HCT116 (cell line): ENCODE data around the gene S1PR4. TPM values are rescaled to one million over a fixed set of nuclear protein-coding genes. Genes with fewer than 3 reads are reported as not detected.

Experiments
- ATAC-seq: fragments of 200-7000 bp; cut with Tn5 transposase; 2 replicates; pipeline ENCODE4 v1.9.1; 2020; ENCODE audit warnings: mild to moderate bottlenecking, moderate library complexity
- BruUV-seq: library from RNA; stranded (reverse); fragments of 400-500 nt; replicated peaks from 2 replicates; lab custom pipeline; 2021; lab: Mats Ljungman, UMichigan
- CTCF ChIA-PET: fragments of 300-600 bp; sonication (Branson Sonifier 250); formaldehyde crosslinking; loops from one replicate; lab custom pipeline; 2021; ENCODE audit warnings: antibody characterized with exemption; lab: Charles Lee
- POLR2A ChIA-PET: fragments of 300-600, 350-600 bp; sonication (Branson Sonifier 250); formaldehyde crosslinking; loops from one replicate; lab custom pipeline; 2021; ENCODE audit warnings: antibody characterized with exemption; lab: Charles Lee
- RAD21 ChIA-PET, 2 experiments: fragments of 300-600 bp; sonication (Branson Sonifier 250); formaldehyde crosslinking; loops; one replicate each; lab custom pipeline; 2023; ENCODE audit warnings: low total read pairs in 2 of 2; ENCODE audit not compliant: uncharacterized antibody in 2 of 2, unreplicated experiment in 2 of 2, low non-redundant PET in 1 of 2; lab: Charles Lee
- DNase-seq: peaks from one replicate; pipeline ENCODE4 v3.0.0-alpha.2; 2010; ENCODE audit warnings: low read depth, low spot score
- H2AFZ ChIP-seq: fragments of 200-600 bp; shearing (Covaris generic), sonication (generic); 2 replicates; pipeline ENCODE4 v1.6.1; 2017; ENCODE audit warnings: low read depth, mixed run types, mixed read lengths, antibody characterized with exemption, low read length; ENCODE audit not compliant: poor library complexity, severe bottlenecking
- H3K27ac ChIP-seq: 2 replicates; pipeline ENCODE4 v1.5.1; 2012; ENCODE audit warnings: low read depth, low read length
- H3K27me3 ChIP-seq: fragments of 200-600 bp; sonication (generic); 2 replicates; pipeline ENCODE4 v1.6.1; 2016; ENCODE audit warnings: mixed run types, low read length, mixed read lengths; ENCODE audit not compliant: insufficient read depth
- H3K36me3 ChIP-seq, 2 experiments: fragments of 200-500 bp in 1 of 2; fragments of 200-600 bp in 1 of 2; sonication (Bioruptor generic) in 1 of 2; sonication (generic) in 1 of 2; 2 replicates each; pipeline versions ENCODE4 v1.5.1 to v1.6.1; 2014 to 2016; ENCODE audit warnings: low read length in 2 of 2, inconsistent platforms in 1 of 2, mixed read lengths in 1 of 2, mixed run types in 1 of 2; ENCODE audit not compliant: insufficient read depth in 2 of 2, control insufficient read depth in 1 of 2
- H3K4me1 ChIP-seq, 2 experiments: fragments of 200-600 bp in 1 of 2; sonication (generic) in 1 of 2; 2 replicates each; pipeline versions ENCODE4 v1.5.1 to v1.6.1; 2012 to 2017; ENCODE audit warnings: low read length in 2 of 2, inconsistent platforms in 1 of 2, mild to moderate bottlenecking in 1 of 2, mixed read lengths in 1 of 2, mixed run types in 1 of 2, moderate library complexity in 1 of 2; ENCODE audit not compliant: insufficient read depth in 2 of 2, control insufficient read depth in 1 of 2
- H3K4me2 ChIP-seq: fragments of 200-600 bp; sonication (generic); 2 replicates; pipeline ENCODE4 v1.6.1; 2017; ENCODE audit warnings: mixed run types, low read length, mixed read lengths
- H3K4me3 ChIP-seq, 2 experiments: fragments of 200-600 bp in 1 of 2; sonication (generic) in 1 of 2; replicated peaks in 1 of 2; 2 replicates each; pipeline ENCODE4 v1.5.1; 2011 to 2016; ENCODE audit warnings: low read length in 2 of 2, control low read depth in 1 of 2, low read depth in 1 of 2, mild to moderate bottlenecking in 1 of 2, mixed read lengths in 1 of 2, mixed run types in 1 of 2
- H3K79me2 ChIP-seq: fragments of 200-600 bp; sonication (generic); 2 replicates; pipeline ENCODE4 v1.6.1; 2017; ENCODE audit warnings: mild to moderate bottlenecking, mixed run types, low read length, moderate library complexity, mixed read lengths; ENCODE audit not compliant: insufficient read depth
- H3K9ac ChIP-seq: fragments of 200-600 bp; sonication (generic); 2 replicates; pipeline ENCODE4 v1.6.1; 2016; ENCODE audit warnings: low read length, mixed read lengths
- H3K9me2 ChIP-seq: fragments of 200-600 bp; sonication (generic), shearing (Covaris generic); 2 replicates; pipeline ENCODE4 v1.6.1; 2017; ENCODE audit warnings: mixed run types, mild to moderate bottlenecking, moderate library complexity; ENCODE audit not compliant: insufficient read depth
- H3K9me3 ChIP-seq, 2 experiments: fragments of 200-500 bp in 1 of 2; fragments of 200-600 bp in 1 of 2; sonication (Bioruptor generic) in 1 of 2; sonication (generic) in 1 of 2; 2 replicates each; pipeline ENCODE4 v1.6.1; 2014 to 2017; ENCODE audit warnings: low read length in 2 of 2, mixed read lengths in 2 of 2, inconsistent platforms in 1 of 2, low read depth in 1 of 2, mild to moderate bottlenecking in 1 of 2, mixed run types in 1 of 2, moderate library complexity in 1 of 2; ENCODE audit not compliant: control insufficient read depth in 1 of 2, insufficient read depth in 1 of 2
- H4K20me1 ChIP-seq: fragments of 200-600 bp; sonication (generic), shearing (Covaris generic); 2 replicates; pipeline ENCODE4 v1.6.1; 2017; ENCODE audit warnings: mixed run types, mild to moderate bottlenecking, moderate library complexity; ENCODE audit not compliant: insufficient read depth
- CBX3 ChIP-seq: IDR thresholded peaks from 2 replicates; pipeline ENCODE4 v1.6.1; 2012; ENCODE audit warnings: low read depth
- CEBPB ChIP-seq: IDR thresholded peaks from 2 replicates; pipeline ENCODE4 v1.6.1; 2012; ENCODE audit warnings: low read depth
- EGR1 ChIP-seq: IDR thresholded peaks from 2 replicates; pipeline ENCODE4 v1.6.1; 2012; ENCODE audit warnings: low read depth
- ELF1 ChIP-seq: IDR thresholded peaks from 2 replicates; pipeline ENCODE4 v1.6.1; 2012; ENCODE audit warnings: low read depth, borderline replicate concordance
- EZH2 ChIP-seq: fragments of 200-600 bp; sonication (generic); IDR thresholded peaks from 2 replicates; pipeline ENCODE4 v1.6.1; 2017; ENCODE audit warnings: antibody characterized with exemption, mixed run types
- EZH2phosphoT487 ChIP-seq: fragments of 200-600 bp; IDR thresholded peaks from 2 replicates; pipeline ENCODE4 v1.6.1; 2018; ENCODE audit warnings: antibody characterized with exemption, borderline replicate concordance
- FOSL1 ChIP-seq: IDR thresholded peaks from 2 replicates; pipeline ENCODE4 v1.6.1; 2012; ENCODE audit warnings: low read depth
- JUND ChIP-seq: IDR thresholded peaks from 2 replicates; pipeline ENCODE4 v1.6.1; 2012
- POLR2A ChIP-seq: IDR thresholded peaks from 2 replicates; pipeline ENCODE4 v1.7.0; 2011; ENCODE audit warnings: borderline replicate concordance; ENCODE audit not compliant: insufficient read depth, insufficient read length; ENCODE audit errors: extremely low read depth
- RAD21 ChIP-seq: IDR thresholded peaks from 2 replicates; pipeline ENCODE4 v1.6.1; 2012; ENCODE audit warnings: low read depth, mild to moderate bottlenecking
- SIN3A ChIP-seq: IDR thresholded peaks from 2 replicates; pipeline ENCODE4 v1.6.1; 2012; ENCODE audit warnings: low read depth
- ZNF274 ChIP-seq: fragments of 200-500 bp; sonication (Bioruptor generic); IDR thresholded peaks from 2 replicates; pipeline ENCODE4 v1.6.1; 2014; ENCODE audit warnings: mild to moderate bottlenecking, low read depth, low read length, inconsistent platforms
- intact Hi-C: fragments of 100-400 bp; cut with micrococcal nuclease; formaldehyde crosslinking; loops from 2 replicates; pipeline ENCODE4 v1.10.0; 2022
- total RNA-seq: library from RNA; stranded (reverse); gene quantifications from one replicate; pipeline ENCODE4 v1.2.1, GENCODE V29; 2021; ENCODE audit not compliant: unreplicated experiment
- TF ChIP-seq, protein P1 (sequence below): IDR thresholded peaks from 2 replicates; pipeline ENCODE4 v1.6.1; 2011; ENCODE audit warnings: mild to moderate bottlenecking, low read length, moderate library complexity; ENCODE audit not compliant: insufficient replicate concordance; ENCODE audit errors: extremely low read depth
- TF ChIP-seq, protein P2 (sequence below): IDR thresholded peaks from 2 replicates; pipeline ENCODE4 v1.6.1; 2012

The S1PR4 gene
- total RNA-seq, 1 experiment from 2014 or later = 0.71 TPM

DNA sequence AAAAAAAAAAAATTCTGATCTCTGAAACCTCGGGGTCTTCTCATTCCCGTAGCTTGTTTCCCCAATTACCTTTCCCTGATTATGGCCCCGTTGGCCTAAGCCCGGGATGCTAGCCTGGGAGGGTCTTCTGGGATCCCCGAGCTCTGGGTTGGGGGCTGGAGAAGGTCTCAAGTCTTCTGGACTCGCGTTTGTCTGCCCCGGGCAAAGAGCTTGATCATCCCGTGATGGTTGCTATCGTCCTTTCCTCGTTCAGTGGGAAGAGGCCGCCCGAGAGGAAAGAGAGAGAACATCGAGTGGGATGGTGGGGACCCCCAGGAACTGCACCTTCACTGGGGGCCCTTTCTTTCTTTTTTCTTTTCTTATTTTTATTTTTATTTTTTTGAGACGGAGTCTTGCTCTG is 40.3 kb upstream of the S1PR4 start:
- Histone ChIP-seq H3K9me2 (no peaks in the 10 kb centered on the region), H3K79me2 (no peaks in the 10 kb centered on the region), H3K9me3 (no peaks in the 10 kb centered on the region), H3K9ac (no peak overlapping the region)
- no peak for TF ChIP-seq EGR1
- TF ChIP-seq EZH2 = no peak
- TF ChIP-seq FOSL1 = no peak
- no peak for TF ChIP-seq SIN3A
- TF ChIP-seq, all 23 proteins: peak for 0
- H3K36me3 ChIP-seq = no peaks in the 10 kb centered on the region
- CTCF ChIA-PET = interaction anchor here (8.1 kb wide), 1 partner anchor 10 kb away, joined by 45 read pairs; no protein-coding TSS in a partner anchor
- H2AFZ ChIP-seq = no peak overlapping the region
- H4K20me1 ChIP-seq = no peaks in the 10 kb centered on the region
- RAD21 ChIA-PET = no interaction called here
- POLR2A ChIA-PET = no interaction called here
- intact Hi-C loops = no loop called here
- no TSS peak for BruUV-seq
- no peak overlapping the region for H3K4me2 ChIP-seq
- H3K4me3 ChIP-seq = no peak overlapping the region
- H3K27ac ChIP-seq = no peak overlapping the region
- peaks cover 12 to 18% of the 10 kb centered on the region in 2 experiments for H3K4me1 ChIP-seq
- H3K27me3 ChIP-seq = no peaks in the 10 kb centered on the region
- no peak for DNase-seq
- ATAC-seq = no peak

DNA sequence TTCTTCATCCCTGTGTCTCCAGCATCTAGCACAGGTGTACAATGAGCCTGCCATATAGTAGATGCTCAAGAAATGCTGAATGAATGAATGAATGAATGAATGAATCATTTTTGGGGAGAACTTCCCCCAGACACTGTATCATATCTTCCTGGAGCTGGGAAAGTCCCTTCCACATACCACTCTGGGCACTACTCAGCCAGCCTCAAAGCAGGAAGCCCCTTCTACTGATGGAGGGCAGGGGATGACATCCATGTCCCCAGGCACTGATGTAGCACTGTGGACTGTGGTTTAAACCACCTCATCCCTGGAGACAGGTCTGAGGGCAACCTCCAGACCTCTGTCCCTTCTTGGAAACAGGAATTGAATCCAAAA is 37.9 kb upstream of the S1PR4 start:
- DNase-seq (no peak), ATAC-seq (no peak)
- H3K79me2 ChIP-seq = no peaks in the 10 kb centered on the region

More for the DNA sequence above, 37.9 kb upstream of the S1PR4 start:
- BruUV-seq = no TSS peak
- Histone ChIP-seq H3K4me3 (no peak overlapping the region), H2AFZ (no peak overlapping the region), H4K20me1 (no peaks in the 10 kb centered on the region), H3K27me3 (no peaks in the 10 kb centered on the region), H3K9me2 (no peaks in the 10 kb centered on the region), H3K9me3 (no peaks in the 10 kb centered on the region), H3K9ac (no peak overlapping the region), H3K4me2 (no peak overlapping the region), H3K36me3 (no peaks in the 10 kb centered on the region), H3K27ac (no peak overlapping the region), H3K4me1 (peaks cover 12 to 18% of the 10 kb centered on the region in 2 experiments)
- TF ChIP-seq EZH2phosphoT487 = no peak
- TF ChIP-seq JUND = no peak
- TF ChIP-seq CBX3 = no peak
- TF ChIP-seq ZNF274 = no peak
- no peak for TF ChIP-seq SIN3A
- TF ChIP-seq, protein P1, sequence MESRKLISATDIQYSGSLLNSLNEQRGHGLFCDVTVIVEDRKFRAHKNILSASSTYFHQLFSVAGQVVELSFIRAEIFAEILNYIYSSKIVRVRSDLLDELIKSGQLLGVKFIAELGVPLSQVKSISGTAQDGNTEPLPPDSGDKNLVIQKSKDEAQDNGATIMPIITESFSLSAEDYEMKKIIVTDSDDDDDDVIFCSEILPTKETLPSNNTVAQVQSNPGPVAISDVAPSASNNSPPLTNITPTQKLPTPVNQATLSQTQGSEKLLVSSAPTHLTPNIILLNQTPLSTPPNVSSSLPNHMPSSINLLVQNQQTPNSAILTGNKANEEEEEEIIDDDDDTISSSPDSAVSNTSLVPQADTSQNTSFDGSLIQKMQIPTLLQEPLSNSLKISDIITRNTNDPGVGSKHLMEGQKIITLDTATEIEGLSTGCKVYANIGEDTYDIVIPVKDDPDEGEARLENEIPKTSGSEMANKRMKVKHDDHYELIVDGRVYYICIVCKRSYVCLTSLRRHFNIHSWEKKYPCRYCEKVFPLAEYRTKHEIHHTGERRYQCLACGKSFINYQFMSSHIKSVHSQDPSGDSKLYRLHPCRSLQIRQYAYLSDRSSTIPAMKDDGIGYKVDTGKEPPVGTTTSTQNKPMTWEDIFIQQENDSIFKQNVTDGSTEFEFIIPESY = no peak
- TF ChIP-seq, protein P2, sequence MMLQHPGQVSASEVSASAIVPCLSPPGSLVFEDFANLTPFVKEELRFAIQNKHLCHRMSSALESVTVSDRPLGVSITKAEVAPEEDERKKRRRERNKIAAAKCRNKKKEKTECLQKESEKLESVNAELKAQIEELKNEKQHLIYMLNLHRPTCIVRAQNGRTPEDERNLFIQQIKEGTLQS = no peak
- TF ChIP-seq ELF1 = no peak
- no peak for TF ChIP-seq CEBPB
- no peak for TF ChIP-seq POLR2A
- TF ChIP-seq RAD21 = no peak
- intact Hi-C loops = no loop called here
- POLR2A ChIA-PET = no interaction called here
- RAD21 ChIA-PET = no interaction called here
- CTCF ChIA-PET = interaction anchor here (1.9 to 8.1 kb wide), 2 partner anchors 12 to 32 kb away, joined by 4 to 45 read pairs; no protein-coding TSS in a partner anchor
